Mucosa of descending colon (tissue), 3 donors: ENCODE data around the gene MED1. TPM values are rescaled to one million over a fixed set of nuclear protein-coding genes. Genes with fewer than 3 reads are reported as not detected.
"Not testable (repeated sequence)": the region's sequence is repeated elsewhere in the genome, so short reads cannot be mapped to it uniquely, and the experiment has no call there.

Experiments
- ATAC-seq: fragments of 200-7000 bp; cut with Tn5 transposase; one replicate; pipeline ENCODE4 v1.9.1; 2020; ENCODE audit warnings: mild to moderate bottlenecking, moderate library complexity
- DNase-seq, 3 donors: peaks; one replicate each; pipeline ENCODE4 v3.0.0-alpha.2; 2020
- H3K36me3 ChIP-seq: fragments of 200-600 bp; one replicate; pipeline ENCODE4 v1.8.0; 2021; ENCODE audit warnings: low read depth, mild to moderate bottlenecking
- H3K4me1 ChIP-seq: fragments of 200-600 bp; one replicate; pipeline ENCODE4 v1.8.0; 2021; ENCODE audit warnings: low read depth, mild to moderate bottlenecking
- H3K4me3 ChIP-seq: fragments of 200-600 bp; one replicate; pipeline ENCODE4 v1.8.0; 2021; ENCODE audit warnings: mild to moderate bottlenecking
- H3K9me3 ChIP-seq: fragments of 200-600 bp; one replicate; pipeline ENCODE4 v1.8.0; 2021; ENCODE audit warnings: mild to moderate bottlenecking
- CTCF ChIP-seq: fragments of 200-600 bp; IDR thresholded peaks from one replicate; pipeline ENCODE4 v1.8.0; 2022; ENCODE audit warnings: antibody characterized with exemption, mild to moderate bottlenecking
- intact Hi-C, 2 donors: fragments of 100-400 bp; cut with DNase I in 1 of 2; cut with micrococcal nuclease in 1 of 2; formaldehyde crosslinking; loops; one replicate each; pipeline versions ENCODE4 v1.11.0 to v1.11.1; 2022; cut with DNase I, micrococcal nuclease
- total RNA-seq, 3 donors: library from RNA; stranded (reverse); fragmentation: NEBNext Ultra II Directional in 2 of 3; extraction: Animal tissue kit (Norgen Biotek cat#: 25700) in 2 of 3; gene quantifications; one replicate each; pipeline versions ENCODE4 v1.2.1 to v1.2.4, GENCODE V29; 2021 to 2023
- donor health status: DM: no; HTN: no; CAD: no; lungs with moderate emphysema.
- donor health status: DM: no; HTN: no; CAD: no.
- donor health status: DM: no; HTN: yes; CAD: no.

MED1 gene
- total RNA-seq, 3 donors from 2014 or later, result 23.8 to 36.4 (median 27.6) TPM

- Histone ChIP-seq H3K9me3 (no peaks in the 10 kb centered on the region), H3K36me3 (no peaks in the 10 kb centered on the region), H3K4me3 (no peak overlapping the region), H3K4me1 (no peaks in the 10 kb centered on the region)
- intact Hi-C loops, result no loop called here
- DNase-seq (no peak), ATAC-seq (no peak)
- TF ChIP-seq CTCF, result no peak
Measured at GRCh38 chr17:39443326-39443725, 7.7 kb downstream of the MED1 start.

GRCh38 chr17:39439868-39440267 is 11.2 kb downstream of the MED1 start:
- intact Hi-C loops, ATAC-seq, H3K4me1 ChIP-seq, H3K4me3 ChIP-seq, H3K36me3 ChIP-seq, H3K9me3 ChIP-seq, DNase-seq: not testable (repeated sequence)

GRCh38 chr17:39429600-39429999 is 21.5 kb downstream of the MED1 start:
- no peak for ATAC-seq
- H3K9me3 ChIP-seq, result no peaks in the 10 kb centered on the region
- TF ChIP-seq CTCF, result no peak
- intact Hi-C loops, result no loop called here
- no peak for DNase-seq
- H3K36me3 ChIP-seq, result peaks cover 17% of the 10 kb centered on the region
- H3K4me1 ChIP-seq, result no peaks in the 10 kb centered on the region
- H3K4me3 ChIP-seq, result no peak overlapping the region

GRCh38 chr17:39416141-39416540 is 34.9 kb downstream of the MED1 start:
- H3K36me3 ChIP-seq, result peaks cover 17% of the 10 kb centered on the region
- intact Hi-C loops, result no loop called here
- no peak overlapping the region for H3K4me3 ChIP-seq
- no peak for TF ChIP-seq CTCF
- ATAC-seq (no peak), DNase-seq (no peak)
- H3K9me3 ChIP-seq, result no peaks in the 10 kb centered on the region
- no peaks in the 10 kb centered on the region for H3K4me1 ChIP-seq

- ATAC-seq, result no peak
Measured at GRCh38 chr17:39410279-39410678, 40.8 kb downstream of the MED1 start.

GRCh38 chr17:39408360-39408759 is 42.7 kb downstream of the MED1 start:
- TF ChIP-seq CTCF, result no peak
- no peaks in the 10 kb centered on the region for H3K36me3 ChIP-seq
- no peaks in the 10 kb centered on the region for H3K4me1 ChIP-seq
- intact Hi-C loops, result loop anchor here in 1 of 2 donors (10.0 kb wide), 1 partner anchor 124 kb away; no protein-coding TSS in a partner anchor
- ATAC-seq, result no peak
- DNase-seq, result no peak
- H3K4me3 ChIP-seq, result no peak overlapping the region
- no peaks in the 10 kb centered on the region for H3K9me3 ChIP-seq

More at GRCh38 chr17:39410279-39410678, 40.8 kb downstream of the MED1 start:
- no peaks in the 10 kb centered on the region for H3K4me1 ChIP-seq
- H3K9me3 ChIP-seq, result no peaks in the 10 kb centered on the region
- H3K4me3 ChIP-seq, result no peak overlapping the region
- intact Hi-C loops, result no loop called here
- no peak for TF ChIP-seq CTCF
- DNase-seq, result no peak
- H3K36me3 ChIP-seq, result peaks cover 4% of the 10 kb centered on the region
